Activated CD4-positive, alpha-beta T cell treated with anti-CD3 and anti-CD28 coated beads, Interleukin-2, amount 50 U/mL, for 48 hours (primary cell): ENCODE results near the gene TARDBP.
"Not testable (repeated sequence)": the region's sequence is repeated elsewhere in the genome, so short reads cannot be mapped to it uniquely, and the experiment has no call there.

ENCODE experiments used
- DNase-seq, 2 experiments: peaks; one replicate each; pipeline ENCODE4 v3.0.0-alpha.2; 2020

TARDBP gene

GRCh38 chr1:11061652-11062365, 49.4 kb downstream of the TARDBP start:
- no peak for DNase-seq

- DNase-seq = peak; percentile 38 to 54
Observed at GRCh38 chr1:11062965-11063401, 50.5 kb downstream of the TARDBP start.

- not testable (repeated sequence) for DNase-seq
Observed at GRCh38 chr1:11063937-11064537, 51.6 kb downstream of the TARDBP start.

- no peak for DNase-seq
Observed at GRCh38 chr1:11064942-11065341, 52.5 kb downstream of the TARDBP start.

GRCh38 chr1:11065796-11066195, 53.3 kb downstream of the TARDBP start:
- DNase-seq = no peak

- DNase-seq = no peak
Observed at GRCh38 chr1:11067716-11068599, 55.5 kb downstream of the TARDBP start.

- DNase-seq = no peak
Observed at GRCh38 chr1:11068600-11069473, 56.4 kb downstream of the TARDBP start.

- no peak for DNase-seq
Observed at GRCh38 chr1:11070876-11071275, 58.4 kb downstream of the TARDBP start.

- DNase-seq = no peak
Observed at GRCh38 chr1:11071463-11072215, 59.2 kb downstream of the TARDBP start.

GRCh38 chr1:11072216-11072917, 59.9 kb downstream of the TARDBP start:
- DNase-seq = no peak

- DNase-seq = not testable (repeated sequence)
Observed at GRCh38 chr1:11073398-11073797, 60.9 kb downstream of the TARDBP start.
